Stimulated activated CD4-positive, alpha-beta T cell treated with anti-CD3 and anti-CD28 coated beads, Interleukin-4, amount 100 ng/mL, for 48 hours (primary cell): ENCODE data around the gene TMEM271.

Experiments
- DNase-seq, 2 donors: peaks; one replicate each; pipeline ENCODE4 v3.0.0-alpha.2; 2020; ENCODE audit warnings: low read depth in 2 of 2

The TMEM271 gene

GRCh38 chr4:576245-576821, at the start of gene TMEM271:
Gene TMEM271 (minus strand): TSS chr4:576295. CDS start chr4:576062, 233 bp downstream.
- DNase-seq, result no peak

- no peak for DNase-seq
Observed at GRCh38 chr4:625631-626161, 49.6 kb upstream of the TMEM271 start.

GRCh38 chr4:624705-625590, 48.9 kb upstream of the TMEM271 start, which contains the start of gene PDE6B:
Gene PDE6B (plus strand): TSS chr4:625573. CDS start chr4:625627, 54 bp downstream.
- DNase-seq, result no peak

GRCh38 chr4:623914-624566, 47.9 kb upstream of the TMEM271 start:
- DNase-seq, result no peak

- no peak for DNase-seq
Observed at GRCh38 chr4:622996-623913, 47.2 kb upstream of the TMEM271 start.

- DNase-seq, result no peak
Observed at GRCh38 chr4:622071-622995, 46.2 kb upstream of the TMEM271 start.

- no peak for DNase-seq
Observed at GRCh38 chr4:621296-622070, 45.4 kb upstream of the TMEM271 start.

- DNase-seq, result no peak
Observed at GRCh38 chr4:620851-621261, 44.8 kb upstream of the TMEM271 start.

- DNase-seq, result no peak
Observed at GRCh38 chr4:620201-620600, 44.1 kb upstream of the TMEM271 start.

- DNase-seq, result no peak
Observed at GRCh38 chr4:617644-618641, 41.8 kb upstream of the TMEM271 start.

- no peak for DNase-seq
Observed at GRCh38 chr4:616911-617643, 41.0 kb upstream of the TMEM271 start.

GRCh38 chr4:616091-616490, 40.0 kb upstream of the TMEM271 start:
- DNase-seq, result no peak

GRCh38 chr4:613126-613525, 37.0 kb upstream of the TMEM271 start:
- DNase-seq, result no peak

GRCh38 chr4:612749-613125, 36.6 kb upstream of the TMEM271 start:
- no peak for DNase-seq

- DNase-seq, result no peak
Observed at GRCh38 chr4:612052-612748, 36.1 kb upstream of the TMEM271 start.

- no peak for DNase-seq
Observed at GRCh38 chr4:610411-611261, 34.5 kb upstream of the TMEM271 start.
